Stimulated activated CD4-positive, alpha-beta T cell treated with anti-CD3 and anti-CD28 coated beads, Interleukin-15, amount 100 ng/mL, for 1 hour (primary cell): ENCODE data around the gene B3GAT1.

ENCODE experiments used
- DNase-seq, 2 donors: peaks; one replicate each; pipeline ENCODE4 v3.0.0-alpha.2; 2020; ENCODE audit warnings: low read depth in 1 of 2, low spot score in 1 of 2

Gene B3GAT1

DNA sequence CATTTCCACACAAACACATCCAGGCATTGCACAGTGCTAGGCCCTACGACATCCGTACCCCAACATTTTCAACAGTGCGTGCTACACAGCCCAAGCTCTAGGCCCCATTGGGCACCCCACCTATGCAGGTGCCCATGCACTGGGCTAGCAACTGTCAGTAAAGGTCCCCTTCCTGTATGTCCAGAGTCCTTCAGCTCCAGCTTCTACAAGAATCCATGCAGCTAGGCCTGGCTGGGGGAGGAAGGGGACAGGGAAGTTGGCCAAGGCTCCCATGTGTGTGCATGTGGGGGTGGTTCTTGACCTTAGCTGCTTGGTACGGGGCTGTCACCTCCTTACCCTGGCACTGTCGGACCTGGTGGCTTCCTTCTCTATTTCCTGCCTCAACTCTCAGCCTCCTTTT, 1.3 kb downstream of the B3GAT1 start:
- no peak for DNase-seq

DNA sequence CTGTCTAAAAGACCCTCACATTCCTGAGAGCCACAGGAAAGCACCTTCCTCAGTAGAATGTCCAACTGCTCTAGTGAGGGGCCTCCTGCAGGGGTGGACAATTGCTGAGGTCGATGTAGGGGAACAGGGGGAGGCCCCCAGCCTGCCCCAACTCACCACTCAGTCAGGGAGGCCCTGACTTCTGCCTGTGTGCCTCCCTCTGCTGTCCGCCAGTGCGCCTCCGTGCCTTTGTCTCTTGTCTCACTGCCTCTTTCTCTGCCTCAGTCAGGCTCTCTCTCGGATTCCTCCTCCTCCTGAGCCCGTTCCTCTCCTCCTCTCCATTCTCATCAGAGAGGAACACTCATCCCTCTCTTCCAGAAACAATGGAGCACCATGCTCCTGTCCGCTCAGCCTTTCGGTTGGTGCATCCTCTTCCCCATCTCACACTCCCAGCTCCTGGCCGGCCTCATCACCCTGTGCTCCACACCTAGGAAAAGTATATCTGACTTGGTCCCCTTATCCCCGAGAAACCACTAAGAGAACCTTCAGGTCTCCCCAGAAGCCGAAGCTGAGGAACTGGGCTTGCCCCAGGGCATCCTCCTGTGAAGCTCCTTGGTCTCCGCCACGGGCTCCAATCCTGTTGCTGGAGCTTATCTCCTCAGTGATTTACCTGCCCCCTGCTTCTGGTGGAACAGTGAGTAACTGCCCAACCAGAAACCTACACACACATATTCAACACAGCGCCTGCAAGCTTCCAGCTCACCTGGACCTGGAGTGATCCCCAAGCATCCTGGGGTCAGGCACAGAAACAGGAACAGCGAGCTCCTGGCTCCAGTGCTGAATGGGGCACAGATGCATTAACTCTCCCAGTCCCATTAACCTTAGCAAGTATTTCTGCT, 2.3 kb downstream of the B3GAT1 start:
- no peak for DNase-seq

DNA sequence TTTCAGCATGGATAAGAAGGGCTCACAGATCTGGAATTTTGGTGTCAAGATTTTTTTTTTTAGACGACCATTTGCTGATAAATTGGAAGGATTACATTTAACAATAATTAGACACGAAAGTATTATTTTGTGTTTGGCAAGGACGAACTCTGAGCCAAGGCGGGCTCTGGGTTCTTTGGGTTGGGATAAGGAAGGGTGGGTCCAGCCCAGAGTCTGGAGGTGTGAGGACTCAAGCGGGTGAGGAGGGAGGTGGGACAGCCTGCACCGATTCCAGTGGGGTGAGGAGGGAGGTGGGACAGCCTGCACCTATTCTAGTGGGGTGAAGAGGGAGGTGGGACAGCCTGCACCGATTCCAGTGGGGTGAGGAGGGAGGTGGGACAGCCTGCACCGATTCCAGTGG, 4.1 kb downstream of the B3GAT1 start:
- no peak for DNase-seq

DNA sequence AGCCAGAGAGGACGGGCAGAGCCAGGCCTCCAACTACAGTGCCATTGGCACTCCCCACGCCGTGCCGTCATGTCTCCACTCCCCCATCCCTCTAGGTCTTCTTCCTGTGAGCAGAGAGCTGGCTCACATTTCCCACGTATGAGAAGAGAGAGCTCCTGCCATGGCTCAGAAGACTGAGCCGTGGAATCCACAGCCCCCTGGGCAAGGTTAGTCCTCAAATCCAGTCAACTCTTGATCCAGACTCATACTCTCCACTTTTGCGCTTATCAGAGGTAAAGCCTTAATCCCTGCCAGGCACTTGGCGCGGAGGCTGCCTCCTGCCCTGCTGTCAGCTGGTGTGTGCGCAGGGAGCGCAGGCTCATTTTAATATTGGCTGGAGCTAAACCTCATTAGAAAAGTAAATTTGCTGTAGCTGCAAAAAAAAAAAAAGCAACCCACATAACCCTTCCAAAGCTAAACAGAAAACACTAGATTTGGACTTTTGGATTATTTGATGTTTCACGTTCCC, 4.7 kb downstream of the B3GAT1 start:
- no peak for DNase-seq

DNA sequence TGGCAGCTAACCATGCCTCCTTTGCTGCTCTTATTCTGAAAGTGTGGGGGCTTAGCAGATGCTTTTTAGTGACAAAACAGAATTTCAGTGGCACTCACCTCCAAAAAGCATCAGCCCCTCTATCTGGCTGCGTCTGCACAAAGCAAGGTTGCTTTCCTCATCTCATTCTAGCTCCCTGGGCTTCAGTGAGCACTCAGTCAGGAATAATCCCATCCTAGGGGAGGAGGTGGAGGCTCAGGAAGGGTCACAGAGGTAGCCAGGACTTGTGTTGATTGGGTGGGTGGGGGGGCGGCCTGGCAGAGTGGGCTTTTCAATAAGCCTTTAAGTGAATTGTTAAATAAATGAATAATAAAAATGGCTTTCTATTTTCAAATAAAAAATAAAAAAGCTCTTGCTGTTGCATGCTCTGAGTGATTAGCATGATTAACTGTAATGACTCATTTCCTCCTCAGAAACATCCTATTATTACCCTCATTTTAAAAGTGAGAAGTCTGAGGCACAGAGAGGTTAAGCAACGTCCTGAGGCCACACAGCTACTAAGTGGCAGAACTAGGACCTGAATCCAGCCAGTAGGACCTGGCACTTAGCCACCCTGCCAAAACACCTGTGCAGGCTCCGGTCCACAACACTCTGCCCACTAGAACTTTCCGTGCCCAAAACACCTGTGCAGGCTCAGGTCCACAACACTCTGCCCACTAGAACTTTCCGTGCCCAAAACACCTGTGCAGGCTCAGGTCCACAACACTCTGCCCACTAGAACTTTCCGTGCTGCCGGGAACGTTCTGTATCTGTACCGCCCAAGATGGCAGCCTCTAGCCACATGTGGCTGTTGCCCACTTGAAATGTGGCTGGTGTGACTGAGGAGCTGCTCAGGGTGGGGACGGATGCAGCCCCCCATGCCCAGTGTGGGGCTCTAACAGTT, 5.5 kb downstream of the B3GAT1 start:
- DNase-seq = no peak

DNA sequence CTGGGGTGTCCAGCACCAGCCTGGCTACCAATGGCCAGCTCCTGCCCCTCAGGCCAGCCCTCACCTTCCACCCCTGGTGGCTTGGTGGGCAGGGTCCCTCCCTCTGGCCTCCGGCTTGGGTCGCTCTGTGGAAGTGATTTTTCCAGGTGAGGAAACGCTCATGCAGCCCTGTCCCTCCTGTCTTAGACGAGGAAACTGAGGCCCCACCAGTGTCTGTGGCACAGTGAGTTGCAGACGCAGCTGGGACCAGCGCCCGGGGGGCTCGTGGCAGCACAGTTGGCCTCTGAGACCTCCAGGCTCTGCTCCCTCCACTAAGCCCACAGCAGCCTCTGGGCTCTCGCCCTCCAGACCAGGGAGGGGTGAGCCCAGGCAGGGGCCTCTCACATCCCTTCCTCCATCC, 6.2 kb downstream of the B3GAT1 start:
- no peak for DNase-seq

DNA sequence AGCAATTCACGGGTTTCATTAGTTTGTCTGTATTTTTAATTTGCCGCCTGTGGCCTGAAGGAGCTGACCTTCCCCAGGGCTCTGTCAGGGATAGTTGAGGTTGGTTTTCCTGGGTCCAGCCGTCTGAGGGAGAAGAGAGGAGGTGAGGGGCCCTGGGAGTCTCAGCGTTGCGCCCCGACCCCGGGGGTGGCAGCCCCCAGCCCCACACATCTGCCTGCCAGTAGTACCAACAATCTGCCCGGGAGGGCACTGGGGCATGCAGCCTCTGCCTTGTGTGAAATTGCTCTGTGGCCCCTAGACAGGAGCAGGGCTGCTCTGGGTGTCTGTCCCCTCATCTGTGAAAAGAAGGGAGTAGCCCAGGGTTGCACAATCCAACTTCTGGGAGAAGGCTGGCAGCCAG, 6.6 kb downstream of the B3GAT1 start:
- DNase-seq = no peak

DNA sequence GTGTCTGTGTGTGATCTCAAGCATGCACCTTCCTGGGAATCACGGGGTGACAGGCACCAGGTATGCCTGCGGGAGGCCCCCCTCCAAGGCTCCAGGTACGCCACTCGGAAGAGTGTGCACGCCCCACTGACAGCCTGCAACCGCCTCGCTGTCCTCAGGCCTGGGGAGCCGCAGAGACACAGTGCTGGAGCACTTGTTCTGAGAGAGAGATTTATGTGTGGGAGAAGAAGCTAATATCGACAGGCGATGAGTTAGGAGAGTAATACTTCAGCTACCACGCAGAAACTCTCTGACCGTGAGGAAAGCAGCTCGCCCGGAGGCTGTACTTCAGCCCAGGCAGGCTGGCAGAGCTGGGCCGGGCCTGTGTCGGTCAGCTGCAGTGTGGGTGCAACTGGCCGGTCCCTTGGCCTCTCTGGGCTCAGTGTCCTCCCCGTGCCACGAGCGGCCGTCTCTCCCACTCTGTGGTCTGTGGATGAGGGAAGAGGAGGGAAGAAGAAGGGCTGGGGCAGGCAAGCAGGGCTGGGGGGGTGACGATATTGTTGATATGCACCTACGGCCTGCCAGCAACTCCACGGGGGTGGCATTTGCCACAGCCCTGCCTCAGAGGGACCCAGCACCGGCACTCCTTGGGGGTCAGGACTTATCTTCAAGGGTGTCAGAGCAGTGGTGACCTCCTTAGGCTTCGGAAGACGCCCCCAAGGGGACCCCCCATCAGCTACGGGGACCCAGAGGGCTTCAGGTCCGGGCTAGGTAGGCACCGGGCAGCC, 7.3 kb downstream of the B3GAT1 start:
- no peak for DNase-seq

DNA sequence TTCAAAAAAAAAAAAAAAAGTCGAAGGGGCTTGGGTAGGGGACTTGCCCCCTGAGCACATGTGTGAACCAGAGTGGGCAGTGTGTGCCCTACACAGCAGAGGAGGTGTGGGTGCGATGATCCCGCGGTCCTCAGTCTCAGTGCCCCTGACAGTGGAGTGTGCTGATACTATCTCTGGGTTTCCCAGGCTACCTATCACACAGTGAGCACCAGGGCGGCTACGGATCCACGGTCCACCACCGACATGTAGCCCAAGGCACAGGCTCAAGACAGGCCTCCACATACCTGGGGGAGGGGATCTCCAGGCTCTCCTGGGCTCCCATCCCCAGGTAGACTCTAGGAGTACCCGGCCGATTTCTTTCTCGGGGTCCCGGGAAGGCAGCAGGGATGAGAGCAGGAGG, 9.1 kb downstream of the B3GAT1 start:
- DNase-seq = no peak

DNA sequence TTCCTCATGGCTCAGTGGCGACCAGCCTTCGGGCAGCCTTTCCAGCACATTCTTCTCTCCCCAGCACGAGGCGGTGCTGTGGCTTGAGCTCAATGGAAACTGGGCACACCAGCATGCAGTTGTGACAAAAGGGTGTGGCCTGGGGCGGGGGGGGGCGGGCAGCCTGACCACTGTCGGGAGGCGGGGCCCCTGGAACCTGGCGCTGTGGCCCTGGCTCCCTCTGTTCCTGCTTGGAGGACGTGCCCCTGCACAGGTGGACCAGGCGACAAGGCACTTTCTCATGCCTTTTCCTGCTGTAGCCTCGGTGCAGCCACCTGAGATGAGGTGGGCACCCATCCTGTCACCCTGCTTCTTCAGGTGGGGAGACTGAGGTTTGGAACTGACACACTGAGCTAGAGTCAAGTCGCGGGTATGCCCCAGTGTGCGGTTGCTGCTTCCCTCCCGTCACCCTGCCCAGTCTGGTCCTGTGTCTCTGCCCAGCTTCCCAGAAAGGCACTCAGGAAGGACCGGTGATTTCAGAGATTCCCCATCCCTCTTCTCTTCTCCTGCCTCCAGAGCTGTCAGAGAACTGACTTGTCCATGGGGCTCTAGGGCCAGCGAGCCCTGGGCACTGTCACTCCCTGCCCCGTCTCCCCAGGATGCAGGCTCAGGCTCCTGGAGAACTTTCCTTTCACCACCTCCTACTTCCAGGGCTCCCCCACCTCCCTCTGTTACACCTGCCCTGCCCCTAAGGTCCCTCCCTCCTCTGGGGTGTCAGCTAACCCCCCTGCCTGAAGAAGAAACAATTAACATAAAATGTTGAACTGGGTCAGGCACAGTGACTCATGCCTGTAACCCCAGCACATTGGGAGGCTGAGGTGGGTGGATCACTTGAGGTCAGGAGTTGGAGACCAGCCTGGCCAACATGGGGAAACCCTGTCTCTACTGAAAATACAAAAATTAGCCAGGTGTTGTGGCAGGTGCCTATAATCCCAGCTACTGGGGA, 9.9 kb downstream of the B3GAT1 start:
- no peak for DNase-seq

DNA sequence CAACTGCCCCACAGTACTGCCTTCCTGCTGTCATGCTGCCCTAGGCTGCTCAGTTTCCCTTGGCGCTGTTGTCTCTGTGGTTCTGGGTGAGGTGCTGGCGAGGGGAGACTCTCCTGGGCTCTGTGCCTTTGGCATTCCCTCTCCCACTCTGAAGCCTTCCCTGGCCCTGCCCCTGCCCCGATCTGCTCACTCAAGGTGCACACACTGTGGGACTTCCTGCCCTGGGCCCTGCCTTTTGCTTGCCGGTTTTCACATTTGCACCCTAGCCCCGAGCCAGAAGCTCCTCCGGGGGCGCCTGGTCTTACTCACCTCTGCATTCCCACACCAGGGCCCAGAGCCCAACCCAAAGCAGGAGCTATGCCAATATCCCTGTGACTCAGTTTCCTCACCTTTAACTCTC, 12.0 kb downstream of the B3GAT1 start:
- no peak for DNase-seq

DNA sequence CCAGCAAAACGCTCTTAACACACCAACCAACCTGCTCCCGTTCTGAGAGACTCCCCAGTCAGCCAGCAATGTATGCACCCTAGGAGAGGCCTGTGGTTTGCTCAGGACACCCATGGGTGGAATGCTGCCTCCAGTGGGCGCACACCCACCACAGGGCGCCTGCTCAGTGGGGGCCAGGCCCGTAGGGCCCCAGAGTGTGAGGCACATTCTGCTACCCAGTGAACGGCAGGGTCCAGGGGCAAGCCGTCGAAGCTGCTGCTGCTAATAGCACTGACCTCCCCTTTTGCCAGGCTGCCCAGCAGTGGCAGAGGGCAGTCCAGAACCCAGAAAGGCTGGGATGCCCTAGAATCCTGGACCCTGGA, 12.8 kb downstream of the B3GAT1 start:
- no peak for DNase-seq

DNA sequence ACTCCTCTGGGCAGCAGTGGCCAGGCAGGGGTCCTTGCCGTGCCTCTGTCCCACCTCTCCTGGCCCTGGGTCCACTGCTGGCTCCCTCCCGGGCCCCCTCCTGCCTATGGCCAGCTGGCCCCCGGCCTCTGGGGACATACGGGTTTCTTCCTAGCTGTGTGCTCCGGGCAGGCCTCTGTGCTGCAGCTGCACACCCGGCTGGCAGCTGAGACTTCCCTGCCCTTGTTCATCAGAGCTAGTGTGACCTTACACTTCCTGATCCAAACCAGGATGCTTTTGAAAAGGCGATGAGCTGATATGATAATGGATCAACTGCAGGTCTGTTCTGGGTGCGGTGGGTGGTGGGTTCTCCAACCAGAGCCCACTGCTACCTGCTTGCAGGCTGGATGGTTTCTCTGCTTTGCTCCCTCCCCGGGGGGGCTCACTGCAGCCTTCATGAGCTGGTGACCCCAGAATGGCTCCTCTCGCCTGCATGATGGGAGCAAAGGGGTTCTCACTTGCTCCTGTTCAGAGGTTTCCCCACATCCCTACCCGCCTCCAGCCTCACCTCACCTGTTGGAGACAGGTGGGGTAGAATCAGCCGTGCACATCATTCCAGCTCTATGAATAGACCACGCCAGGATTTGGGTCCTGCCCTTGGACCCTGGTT, 13.3 kb downstream of the B3GAT1 start:
- no peak for DNase-seq

DNA sequence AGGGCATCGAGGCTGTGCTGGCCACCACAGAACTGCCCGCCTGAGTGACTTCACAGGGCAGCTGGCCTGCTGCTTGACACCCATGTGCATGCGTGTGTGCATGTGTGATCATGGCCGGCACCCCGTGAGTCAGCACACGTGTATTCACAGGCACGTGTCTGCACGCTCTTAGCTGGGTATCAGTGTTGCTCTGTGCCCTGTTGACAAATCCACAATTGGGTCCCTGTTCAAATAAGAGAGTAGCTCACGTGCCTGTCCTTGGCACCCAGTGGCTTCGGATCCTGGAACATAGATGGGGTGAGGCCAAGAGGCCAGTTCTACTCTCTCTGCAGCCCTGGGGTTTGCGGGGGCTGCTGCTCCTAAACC, 14.0 kb downstream of the B3GAT1 start:
- no peak for DNase-seq

DNA sequence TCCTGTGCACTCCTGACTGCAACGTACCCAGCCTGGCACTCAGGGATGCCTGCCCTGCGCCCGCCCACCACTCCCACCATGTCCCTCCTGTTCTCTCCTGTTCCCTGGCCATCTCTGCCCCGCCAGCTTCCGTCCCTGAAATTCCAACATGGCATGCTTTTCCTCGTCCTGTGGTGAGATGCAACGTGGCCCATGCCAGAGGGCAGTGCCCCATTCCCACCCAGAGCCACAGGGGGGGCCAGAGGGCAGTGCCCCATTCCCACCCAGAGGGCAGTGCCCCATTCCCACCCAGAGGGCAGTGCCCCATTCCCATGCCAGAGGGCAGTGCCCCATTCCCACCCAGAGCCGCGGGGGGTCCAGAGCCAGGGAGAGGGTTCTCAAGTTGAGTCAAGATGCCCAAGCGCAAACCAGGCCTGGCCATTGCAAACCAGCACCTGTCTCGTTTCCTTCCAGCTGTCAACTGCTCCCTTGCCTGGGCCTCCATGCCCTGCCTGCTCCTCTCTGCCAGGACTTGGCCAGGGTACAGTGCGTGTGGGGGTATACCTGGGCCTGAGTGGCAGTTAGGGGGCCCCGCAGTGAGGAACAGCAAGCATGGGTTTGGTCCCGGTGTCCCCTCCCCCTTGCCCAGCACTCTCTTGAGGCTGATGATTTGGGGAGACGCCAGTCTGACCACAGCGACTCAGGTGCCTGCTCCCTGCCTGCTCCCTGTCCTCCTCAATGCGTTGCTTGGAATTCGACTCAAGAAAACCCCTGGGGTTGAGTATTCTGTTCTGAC, 14.6 kb downstream of the B3GAT1 start:
- no peak for DNase-seq

DNA sequence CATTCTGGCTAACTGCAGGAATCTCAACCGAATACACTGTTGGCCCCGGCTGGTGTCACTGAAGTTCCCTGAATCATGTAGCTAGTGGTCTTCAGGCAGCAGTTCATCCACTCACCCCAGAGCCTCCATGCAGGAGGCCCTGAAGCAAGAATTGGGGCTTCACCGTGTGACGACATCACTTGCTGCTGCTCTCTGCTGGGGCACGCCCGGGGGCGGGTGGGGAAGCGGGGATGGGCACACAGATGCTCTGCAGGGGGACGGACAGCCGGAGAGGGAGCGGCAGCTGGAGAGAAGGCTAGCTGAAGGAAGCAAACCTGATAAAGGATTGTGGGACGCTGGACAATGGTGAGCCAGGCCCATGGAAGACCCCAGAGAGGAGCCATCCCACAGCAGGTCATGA, 17.0 kb downstream of the B3GAT1 start:
- no peak for DNase-seq

DNA sequence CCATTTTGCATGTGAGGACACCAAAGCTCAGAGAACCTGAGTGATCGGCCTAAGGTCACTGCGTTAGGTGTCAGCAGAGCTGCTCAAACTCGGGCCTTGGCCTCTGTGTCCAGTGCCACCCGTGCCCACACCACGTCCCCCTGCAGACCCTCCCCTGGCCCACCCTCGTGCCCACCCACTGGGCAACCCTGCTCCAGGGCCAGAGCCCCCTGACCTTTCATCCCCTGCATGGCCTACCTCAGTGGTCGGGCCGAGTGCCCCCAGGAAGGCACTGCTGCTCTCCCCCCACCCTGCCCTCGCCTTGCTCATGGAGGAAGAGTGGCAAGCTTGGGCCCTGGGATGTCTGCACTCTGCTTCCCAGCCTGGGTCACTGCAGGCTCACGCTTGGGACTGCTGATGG, 17.7 kb downstream of the B3GAT1 start:
- no peak for DNase-seq

DNA sequence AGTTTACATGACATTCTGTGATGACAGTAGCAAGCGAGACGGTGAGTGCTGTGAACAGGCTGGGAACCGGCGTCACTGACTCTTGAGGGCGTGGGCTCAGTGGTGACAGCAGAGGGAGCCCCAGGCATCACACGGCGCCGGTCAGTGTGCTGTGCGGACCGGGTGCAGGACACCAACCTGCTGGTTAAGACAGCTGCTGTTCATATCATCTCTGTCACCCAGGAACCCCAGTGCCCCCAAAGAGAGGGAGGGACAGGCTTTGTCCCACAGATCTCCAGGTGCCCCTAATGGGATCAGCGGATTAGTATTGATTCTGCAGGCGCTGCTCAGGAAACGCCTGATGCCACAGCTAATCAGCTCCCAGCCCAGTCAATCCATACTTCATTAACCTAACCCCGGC, 18.4 kb downstream of the B3GAT1 start:
- DNase-seq = no peak
